ENCODE results near the gene CDKN2AIPNL. TPM values are rescaled to one million over a fixed set of nuclear protein-coding genes. Genes with fewer than 3 reads are reported as not detected.
"Not testable (repeated sequence)": the region's sequence is repeated elsewhere in the genome, so short reads cannot be mapped to it uniquely, and the experiment has no call there.

The CDKN2AIPNL gene
- total RNA-seq, 1 donor from 2014 or later = 15.2 TPM

- Mint-ChIP-seq H3K36me3 (ENCODE audit: low read depth) (no peaks in the 10 kb centered on the region), H3K4me3 (ENCODE audit: unreplicated experiment) (no peak overlapping the region), H3K4me1 (ENCODE audit: low read depth) (peaks cover 3% of the 10 kb centered on the region), H3K27me3 (ENCODE audit: low read depth) (peaks cover 14% of the 10 kb centered on the region), H3K27ac (ENCODE audit: unreplicated experiment) (no peak overlapping the region), H3K9me3 (ENCODE audit: low read depth) (no peaks in the 10 kb centered on the region)
- DNase-seq (ENCODE audit: low spot score) = no peak
- TF ChIP-seq, protein P1, sequence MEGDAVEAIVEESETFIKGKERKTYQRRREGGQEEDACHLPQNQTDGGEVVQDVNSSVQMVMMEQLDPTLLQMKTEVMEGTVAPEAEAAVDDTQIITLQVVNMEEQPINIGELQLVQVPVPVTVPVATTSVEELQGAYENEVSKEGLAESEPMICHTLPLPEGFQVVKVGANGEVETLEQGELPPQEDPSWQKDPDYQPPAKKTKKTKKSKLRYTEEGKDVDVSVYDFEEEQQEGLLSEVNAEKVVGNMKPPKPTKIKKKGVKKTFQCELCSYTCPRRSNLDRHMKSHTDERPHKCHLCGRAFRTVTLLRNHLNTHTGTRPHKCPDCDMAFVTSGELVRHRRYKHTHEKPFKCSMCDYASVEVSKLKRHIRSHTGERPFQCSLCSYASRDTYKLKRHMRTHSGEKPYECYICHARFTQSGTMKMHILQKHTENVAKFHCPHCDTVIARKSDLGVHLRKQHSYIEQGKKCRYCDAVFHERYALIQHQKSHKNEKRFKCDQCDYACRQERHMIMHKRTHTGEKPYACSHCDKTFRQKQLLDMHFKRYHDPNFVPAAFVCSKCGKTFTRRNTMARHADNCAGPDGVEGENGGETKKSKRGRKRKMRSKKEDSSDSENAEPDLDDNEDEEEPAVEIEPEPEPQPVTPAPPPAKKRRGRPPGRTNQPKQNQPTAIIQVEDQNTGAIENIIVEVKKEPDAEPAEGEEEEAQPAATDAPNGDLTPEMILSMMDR (IDR thresholded peaks at IDR 0.05) = no peak
Measured at GRCh38 chr5:134426361-134426760, 14.7 kb upstream of the CDKN2AIPNL start.

GRCh38 chr5:134423376-134423775 is 11.7 kb upstream of the CDKN2AIPNL start:
- peaks cover 3% of the 10 kb centered on the region for H3K9me3 Mint-ChIP-seq (ENCODE audit: low read depth)
- H3K4me1 Mint-ChIP-seq (ENCODE audit: low read depth) = peaks cover 3% of the 10 kb centered on the region
- DNase-seq (ENCODE audit: low spot score) = no peak
- H3K27ac Mint-ChIP-seq (ENCODE audit: unreplicated experiment) = no peak overlapping the region
- H3K27me3 Mint-ChIP-seq (ENCODE audit: low read depth) = peaks cover 5% of the 10 kb centered on the region
- no peaks in the 10 kb centered on the region for H3K36me3 Mint-ChIP-seq (ENCODE audit: low read depth)
- no peak overlapping the region for H3K4me3 Mint-ChIP-seq (ENCODE audit: unreplicated experiment)
- TF ChIP-seq, protein P1 (IDR thresholded peaks at IDR 0.05) = no peak

DNA sequence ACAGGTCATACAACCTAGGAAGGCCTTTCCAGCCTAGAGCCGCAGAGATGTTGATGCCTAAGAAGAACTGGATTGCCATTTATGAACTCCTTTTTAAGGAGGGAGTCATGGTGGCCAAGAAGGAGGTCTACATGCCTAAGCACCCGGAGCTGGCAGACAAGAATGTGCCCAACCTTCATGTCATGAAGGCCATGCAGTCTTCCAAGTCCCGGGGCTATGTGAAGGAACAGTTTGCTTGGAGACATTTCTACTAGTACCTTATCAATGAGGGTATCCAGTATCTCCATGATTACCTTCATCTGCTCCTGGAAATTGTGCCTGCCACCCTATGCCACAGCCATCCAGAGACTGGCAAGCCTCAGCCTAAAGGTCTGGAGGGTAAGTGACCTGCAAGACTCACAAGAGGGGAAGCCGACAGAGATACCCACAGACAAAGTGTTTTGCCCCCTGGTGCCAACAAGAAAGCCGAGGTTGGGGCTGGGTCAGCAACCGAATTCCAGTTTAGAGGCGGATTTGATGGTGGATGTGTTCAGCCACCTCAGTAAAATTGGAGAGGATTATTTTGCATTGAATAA is 11.2 kb upstream of the CDKN2AIPNL start:
- Mint-ChIP-seq H3K4me1 (ENCODE audit: low read depth) (peaks cover 3% of the 10 kb centered on the region), H3K9me3 (ENCODE audit: low read depth) (peaks cover 3% of the 10 kb centered on the region), H3K4me3 (ENCODE audit: unreplicated experiment) (no peak overlapping the region), H3K27ac (ENCODE audit: unreplicated experiment) (no peak overlapping the region), H3K36me3 (ENCODE audit: low read depth) (no peaks in the 10 kb centered on the region), H3K27me3 (ENCODE audit: low read depth) (peaks cover 2% of the 10 kb centered on the region)
- TF ChIP-seq, protein P1 (IDR thresholded peaks at IDR 0.05) = no peak
- DNase-seq (ENCODE audit: low spot score) = no peak

DNA sequence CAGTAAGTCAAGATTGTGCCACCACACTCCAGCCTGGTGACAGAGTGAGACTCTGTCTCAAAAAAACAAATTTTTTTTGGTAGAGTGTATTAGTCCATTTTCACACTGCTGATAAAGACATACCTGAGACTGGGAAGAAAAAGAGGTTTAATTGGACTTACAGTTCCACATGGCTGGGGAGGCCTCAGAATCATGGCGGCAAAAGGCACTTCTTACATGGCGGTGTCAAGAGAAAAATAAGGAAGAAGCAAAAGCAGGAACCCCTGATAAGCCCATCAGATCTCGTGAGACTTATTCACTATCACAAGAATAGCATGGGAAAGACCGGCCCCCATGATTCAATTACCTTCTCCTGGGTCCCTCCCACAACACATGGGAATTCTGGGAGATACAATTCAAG is 9.4 kb upstream of the CDKN2AIPNL start:
- H3K27me3 Mint-ChIP-seq (ENCODE audit: low read depth); DNase-seq (ENCODE audit: low spot score); H3K4me3 Mint-ChIP-seq (ENCODE audit: unreplicated experiment); H3K27ac Mint-ChIP-seq (ENCODE audit: unreplicated experiment); H3K9me3 Mint-ChIP-seq (ENCODE audit: low read depth); H3K4me1 Mint-ChIP-seq (ENCODE audit: low read depth); H3K36me3 Mint-ChIP-seq (ENCODE audit: low read depth): not testable (repeated sequence)

GRCh38 chr5:134420343-134420742 is 8.7 kb upstream of the CDKN2AIPNL start:
- no peak for DNase-seq (ENCODE audit: low spot score)
- peaks cover 2% of the 10 kb centered on the region for H3K27me3 Mint-ChIP-seq (ENCODE audit: low read depth)
- H3K4me1 Mint-ChIP-seq (ENCODE audit: low read depth) = no peaks in the 10 kb centered on the region
- H3K27ac Mint-ChIP-seq (ENCODE audit: unreplicated experiment) = no peak overlapping the region
- H3K36me3 Mint-ChIP-seq (ENCODE audit: low read depth) = no peaks in the 10 kb centered on the region
- H3K4me3 Mint-ChIP-seq (ENCODE audit: unreplicated experiment) = no peak overlapping the region
- TF ChIP-seq, protein P1 (IDR thresholded peaks at IDR 0.05) = no peak
- peaks cover 3% of the 10 kb centered on the region for H3K9me3 Mint-ChIP-seq (ENCODE audit: low read depth)

- Mint-ChIP-seq H3K27ac (ENCODE audit: unreplicated experiment) (no peak overlapping the region), H3K4me1 (ENCODE audit: low read depth) (no peaks in the 10 kb centered on the region)
Measured at GRCh38 chr5:134418958-134419357, 7.3 kb upstream of the CDKN2AIPNL start.

More at GRCh38 chr5:134418958-134419357, 7.3 kb upstream of the CDKN2AIPNL start:
- H3K36me3 Mint-ChIP-seq (ENCODE audit: low read depth) = no peaks in the 10 kb centered on the region
- DNase-seq (ENCODE audit: low spot score) = no peak
- H3K4me3 Mint-ChIP-seq (ENCODE audit: unreplicated experiment) = no peak overlapping the region
- TF ChIP-seq, protein P1 (IDR thresholded peaks at IDR 0.05) = no peak
- peaks cover 3% of the 10 kb centered on the region for H3K9me3 Mint-ChIP-seq (ENCODE audit: low read depth)
- H3K27me3 Mint-ChIP-seq (ENCODE audit: low read depth) = no peaks in the 10 kb centered on the region
